Measurements from ENCODE around the gene VASH1. TPM values are rescaled to one million over a fixed set of nuclear protein-coding genes. Genes with fewer than 3 reads are reported as not detected.

The VASH1 gene
- total and polyA plus RNA-seq, 2 experiments from 2014 or later: 0.78 to 2.8 TPM

DNA sequence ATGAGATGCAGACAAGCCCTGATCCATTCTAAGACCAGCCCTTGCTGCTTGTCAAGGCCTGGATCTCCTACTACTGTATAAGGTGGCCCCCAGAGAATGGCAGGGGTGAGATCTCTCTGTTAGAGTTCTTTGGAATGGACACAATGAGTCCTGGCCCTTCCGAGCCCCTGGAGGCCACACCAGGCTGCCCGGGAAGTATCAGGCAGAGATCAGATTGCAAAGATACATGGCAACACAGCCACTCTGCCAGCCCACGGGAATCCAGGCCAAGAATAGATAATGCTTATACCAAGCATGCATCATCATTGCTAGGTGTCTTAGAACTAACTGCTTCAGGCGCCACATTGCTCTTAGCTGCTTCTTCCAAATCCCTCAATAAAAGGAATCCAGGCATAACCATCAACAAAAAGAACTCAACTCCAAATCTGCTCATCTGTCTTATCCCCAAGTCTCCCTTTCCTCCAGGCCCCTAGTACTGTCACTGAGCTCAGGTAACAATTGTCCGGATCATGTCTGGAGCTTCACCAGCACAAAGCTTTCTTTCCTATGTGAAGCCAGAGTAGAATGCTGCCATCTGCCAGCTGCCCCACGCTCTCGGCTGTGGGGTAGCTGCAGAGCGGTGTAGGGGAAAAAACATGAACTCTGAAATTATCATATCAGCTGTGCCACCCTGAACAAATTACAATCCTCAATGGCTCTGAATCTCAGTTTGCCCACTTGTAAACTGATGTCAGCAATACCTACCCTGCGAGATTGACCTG lies 5.5 kb upstream of the VASH1 start (continued):
- TF ChIP-seq ETS1 (IDR thresholded peaks at IDR 0.05) (no peak), EZH2 (IDR thresholded peaks at IDR 0.05; ENCODE audit: low read depth, unreplicated experiment) (no peak), CREB1 (CRISPR knock-in tag; IDR thresholded peaks at IDR 0.05; ENCODE audit: low read depth) (no peak)

GRCh38 chr14:76756371-76756750 lies 4.9 kb upstream of the VASH1 start:
- no peak for DNase-seq (ENCODE audit: low spot score)
- H3F3A ChIP-seq (replicated peaks; ENCODE audit: low read depth): no peaks in the 10 kb centered on the region
- Mint-ChIP-seq H3K4me3 (no peak overlapping the region), H3K9me3 (no peaks in the 10 kb centered on the region; the same call in 2 of the 3 replicates), H3K27me3 (ENCODE audit: insufficient read depth, low read depth, poor library complexity) (peaks cover 19% of the 10 kb centered on the region), H3K36me3 (ENCODE audit: low read depth) (no peaks in the 10 kb centered on the region), H3K4me1 (peaks cover 5% of the 10 kb centered on the region; the same call in 2 of the 3 replicates), H3K27ac (no peak overlapping the region)
- H2AFZ ChIP-seq: no peak overlapping the region
- peaks cover 39% of the 10 kb centered on the region for H3K27me3 ChIP-seq (ENCODE audit: insufficient read depth)
- no peak overlapping the region for H3K4me3 ChIP-seq
- TF ChIP-seq, protein P1, sequence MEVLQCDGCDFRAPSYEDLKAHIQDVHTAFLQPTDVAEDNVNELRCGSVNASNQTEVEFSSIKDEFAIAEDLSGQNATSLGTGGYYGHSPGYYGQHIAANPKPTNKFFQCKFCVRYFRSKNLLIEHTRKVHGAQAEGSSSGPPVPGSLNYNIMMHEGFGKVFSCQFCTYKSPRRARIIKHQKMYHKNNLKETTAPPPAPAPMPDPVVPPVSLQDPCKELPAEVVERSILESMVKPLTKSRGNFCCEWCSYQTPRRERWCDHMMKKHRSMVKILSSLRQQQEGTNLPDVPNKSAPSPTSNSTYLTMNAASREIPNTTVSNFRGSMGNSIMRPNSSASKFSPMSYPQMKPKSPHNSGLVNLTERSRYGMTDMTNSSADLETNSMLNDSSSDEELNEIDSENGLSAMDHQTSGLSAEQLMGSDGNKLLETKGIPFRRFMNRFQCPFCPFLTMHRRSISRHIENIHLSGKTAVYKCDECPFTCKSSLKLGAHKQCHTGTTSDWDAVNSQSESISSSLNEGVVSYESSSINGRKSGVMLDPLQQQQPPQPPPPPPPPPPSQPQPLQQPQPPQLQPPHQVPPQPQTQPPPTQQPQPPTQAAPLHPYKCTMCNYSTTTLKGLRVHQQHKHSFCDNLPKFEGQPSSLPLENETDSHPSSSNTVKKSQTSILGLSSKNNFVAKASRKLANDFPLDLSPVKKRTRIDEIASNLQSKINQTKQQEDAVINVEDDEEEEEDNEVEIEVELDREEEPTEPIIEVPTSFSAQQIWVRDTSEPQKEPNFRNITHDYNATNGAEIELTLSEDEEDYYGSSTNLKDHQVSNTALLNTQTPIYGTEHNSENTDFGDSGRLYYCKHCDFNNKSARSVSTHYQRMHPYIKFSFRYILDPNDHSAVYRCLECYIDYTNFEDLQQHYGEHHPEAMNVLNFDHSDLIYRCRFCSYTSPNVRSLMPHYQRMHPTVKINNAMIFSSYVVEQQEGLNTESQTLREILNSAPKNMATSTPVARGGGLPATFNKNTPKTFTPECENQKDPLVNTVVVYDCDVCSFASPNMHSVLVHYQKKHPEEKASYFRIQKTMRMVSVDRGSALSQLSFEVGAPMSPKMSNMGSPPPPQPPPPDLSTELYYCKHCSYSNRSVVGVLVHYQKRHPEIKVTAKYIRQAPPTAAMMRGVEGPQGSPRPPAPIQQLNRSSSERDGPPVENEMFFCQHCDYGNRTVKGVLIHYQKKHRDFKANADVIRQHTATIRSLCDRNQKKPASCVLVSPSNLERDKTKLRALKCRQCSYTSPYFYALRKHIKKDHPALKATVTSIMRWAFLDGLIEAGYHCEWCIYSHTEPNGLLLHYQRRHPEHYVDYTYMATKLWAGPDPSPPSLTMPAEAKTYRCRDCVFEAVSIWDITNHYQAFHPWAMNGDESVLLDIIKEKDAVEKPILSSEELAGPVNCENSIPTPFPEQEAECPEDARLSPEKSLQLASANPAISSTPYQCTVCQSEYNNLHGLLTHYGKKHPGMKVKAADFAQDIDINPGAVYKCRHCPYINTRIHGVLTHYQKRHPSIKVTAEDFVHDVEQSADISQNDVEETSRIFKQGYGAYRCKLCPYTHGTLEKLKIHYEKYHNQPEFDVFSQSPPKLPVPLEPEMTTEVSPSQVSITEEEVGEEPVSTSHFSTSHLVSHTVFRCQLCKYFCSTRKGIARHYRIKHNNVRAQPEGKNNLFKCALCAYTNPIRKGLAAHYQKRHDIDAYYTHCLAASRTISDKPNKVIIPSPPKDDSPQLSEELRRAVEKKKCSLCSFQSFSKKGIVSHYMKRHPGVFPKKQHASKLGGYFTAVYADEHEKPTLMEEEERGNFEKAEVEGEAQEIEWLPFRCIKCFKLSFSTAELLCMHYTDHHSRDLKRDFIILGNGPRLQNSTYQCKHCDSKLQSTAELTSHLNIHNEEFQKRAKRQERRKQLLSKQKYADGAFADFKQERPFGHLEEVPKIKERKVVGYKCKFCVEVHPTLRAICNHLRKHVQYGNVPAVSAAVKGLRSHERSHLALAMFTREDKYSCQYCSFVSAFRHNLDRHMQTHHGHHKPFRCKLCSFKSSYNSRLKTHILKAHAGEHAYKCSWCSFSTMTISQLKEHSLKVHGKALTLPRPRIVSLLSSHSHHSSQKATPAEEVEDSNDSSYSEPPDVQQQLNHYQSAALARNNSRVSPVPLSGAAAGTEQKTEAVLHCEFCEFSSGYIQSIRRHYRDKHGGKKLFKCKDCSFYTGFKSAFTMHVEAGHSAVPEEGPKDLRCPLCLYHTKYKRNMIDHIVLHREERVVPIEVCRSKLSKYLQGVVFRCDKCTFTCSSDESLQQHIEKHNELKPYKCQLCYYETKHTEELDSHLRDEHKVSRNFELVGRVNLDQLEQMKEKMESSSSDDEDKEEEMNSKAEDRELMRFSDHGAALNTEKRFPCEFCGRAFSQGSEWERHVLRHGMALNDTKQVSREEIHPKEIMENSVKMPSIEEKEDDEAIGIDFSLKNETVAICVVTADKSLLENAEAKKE (CRISPR knock-in tag; IDR thresholded peaks at IDR 0.05): no peak
- no peak for TF ChIP-seq NANOG (IDR thresholded peaks at IDR 0.05; ENCODE audit: borderline replicate concordance)
- TF ChIP-seq ETS1 (IDR thresholded peaks at IDR 0.05): no peak
- TF ChIP-seq EZH2 (IDR thresholded peaks at IDR 0.05; ENCODE audit: low read depth, unreplicated experiment): no peak
- TF ChIP-seq ZNF331 (CRISPR knock-in tag; IDR thresholded peaks at IDR 0.05; ENCODE audit: low read depth): no peak
- no peak overlapping the region for H3K4me2 ChIP-seq
- no peaks in the 10 kb centered on the region for H3K36me3 ChIP-seq (ENCODE audit: insufficient read depth)
- no peaks in the 10 kb centered on the region for H3K9me2 ChIP-seq (ENCODE audit: insufficient read depth)
- H3K4me1 ChIP-seq (ENCODE audit: insufficient read depth): peaks cover 7% of the 10 kb centered on the region; the same call in 1 of the 2 replicates
- no peak for ATAC-seq
- H3K27ac ChIP-seq (ENCODE audit: low read depth): no peak overlapping the region
- no peaks in the 10 kb centered on the region for H4K20me1 ChIP-seq (replicated peaks; ENCODE audit: insufficient read depth)
- no peaks in the 10 kb centered on the region for H3K79me2 ChIP-seq (replicated peaks; ENCODE audit: insufficient read depth)
